Activated CD8-positive, alpha-beta memory T cell treated with anti-CD3 and anti-CD28 coated beads, Interleukin-2, amount 50 U/mL, for 24 hours (primary cell): ENCODE data around the gene DDA1.
"Not testable (repeated sequence)": the region's sequence is repeated elsewhere in the genome, so short reads cannot be mapped to it uniquely, and the experiment has no call there.

Source experiments
- DNase-seq: peaks from one replicate; pipeline ENCODE4 v3.0.0-alpha.2; 2020; ENCODE audit errors: extremely low read depth

Gene DDA1

GRCh38 chr19:17286752-17287151, 22.6 kb upstream of the DDA1 start:
- DNase-seq, result no peak

- no peak for DNase-seq
These were observed 19.9 kb upstream of the DDA1 start for GRCh38 chr19:17289489-17289888.

GRCh38 chr19:17292301-17293074, 16.9 kb upstream of the DDA1 start:
- DNase-seq, result peak; percentile 45

GRCh38 chr19:17293605-17294004, 15.8 kb upstream of the DDA1 start:
- no peak for DNase-seq

GRCh38 chr19:17294051-17294891, 15.1 kb upstream of the DDA1 start:
- no peak for DNase-seq

DNA sequence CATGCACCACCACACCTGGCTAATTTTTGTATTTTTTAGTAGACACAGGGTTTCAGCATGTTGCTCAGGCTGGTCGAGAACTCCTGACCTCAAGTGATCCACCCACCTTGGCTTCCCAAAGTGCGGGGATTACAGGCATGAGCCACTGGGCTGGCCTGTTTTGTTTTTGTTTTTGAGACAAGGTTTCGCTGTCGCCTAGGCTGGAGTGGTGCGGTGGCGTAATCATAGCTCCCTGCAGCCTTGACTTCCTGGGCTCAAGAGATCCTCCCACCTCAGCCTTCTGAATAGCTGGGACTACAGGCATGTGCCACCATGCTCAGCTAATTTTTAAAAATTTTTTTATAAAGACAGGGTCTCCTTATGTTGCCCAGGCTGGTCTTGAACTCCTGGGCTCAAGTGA, 13.8 kb upstream of the DDA1 start:
- not testable (repeated sequence) for DNase-seq

GRCh38 chr19:17296273-17296672, 13.1 kb upstream of the DDA1 start:
- DNase-seq, result no peak

DNA sequence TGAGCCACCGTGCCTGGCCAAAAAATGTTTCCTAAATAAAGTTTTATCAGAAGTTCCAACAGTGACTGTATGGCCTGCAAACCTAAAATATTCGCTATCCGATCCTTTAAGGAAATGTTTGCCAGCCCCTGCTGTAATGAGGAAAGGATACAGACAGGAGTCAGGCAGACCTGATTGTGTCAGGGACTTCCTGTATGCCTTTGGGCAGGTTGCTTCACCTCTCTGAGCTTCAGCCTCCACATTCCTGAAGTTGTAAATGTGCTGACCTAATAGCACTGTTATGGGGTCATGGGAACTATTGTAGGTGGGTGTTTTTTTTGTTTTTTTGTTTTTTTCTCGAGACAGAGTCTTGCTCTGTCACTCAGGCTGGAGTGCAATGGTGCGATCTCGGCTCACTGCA, 12.4 kb upstream of the DDA1 start:
- DNase-seq, result no peak

- no peak for DNase-seq
These were observed 8.3 kb upstream of the DDA1 start for GRCh38 chr19:17300992-17301619.

DNA sequence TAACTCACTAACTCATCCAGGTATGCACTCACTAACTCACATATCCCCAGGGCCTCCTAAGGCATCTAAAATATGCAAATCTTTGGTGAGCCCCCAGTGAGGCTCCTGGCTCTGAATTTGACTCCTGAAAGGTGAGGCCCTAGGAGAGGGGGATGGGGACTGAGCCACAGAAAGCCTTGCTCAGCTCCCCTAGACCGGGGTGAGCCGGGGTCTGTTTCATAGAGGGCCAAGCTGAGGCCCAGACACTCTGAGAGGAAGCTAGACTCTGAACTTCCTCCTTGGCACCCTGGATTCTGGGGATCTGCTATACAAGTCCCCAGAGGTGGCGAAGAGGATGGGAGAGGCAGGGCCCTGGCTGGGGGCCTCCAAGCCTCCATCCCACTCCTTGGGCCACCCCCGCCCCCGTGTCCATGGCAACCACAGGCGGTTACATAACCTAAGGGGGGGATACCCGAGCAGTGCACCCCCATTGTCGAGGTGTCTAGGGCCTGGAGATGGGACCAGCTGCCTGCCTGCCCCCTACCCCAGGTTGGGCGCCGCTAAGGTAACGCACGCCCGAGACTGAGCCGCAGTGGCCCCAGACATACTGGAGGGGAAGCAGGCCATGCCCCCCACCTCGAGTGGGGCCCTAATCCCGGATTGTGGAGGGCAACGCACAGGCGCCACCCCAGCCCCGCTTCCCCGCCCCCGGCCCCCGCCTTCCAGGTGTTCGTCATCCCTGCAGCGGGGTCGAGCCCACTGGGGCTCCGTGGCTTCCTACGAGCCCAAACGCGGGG, 6.8 kb upstream of the DDA1 start:
- no peak for DNase-seq

GRCh38 chr19:17303167-17303939, 6.0 kb upstream of the DDA1 start, which contains the start of gene ABHD8:
TSS of gene ABHD8 (minus strand) at chr19:17303425. CDS start at chr19:17301616, 1,809 bp downstream.
- peak; percentile 82 for DNase-seq

DNA sequence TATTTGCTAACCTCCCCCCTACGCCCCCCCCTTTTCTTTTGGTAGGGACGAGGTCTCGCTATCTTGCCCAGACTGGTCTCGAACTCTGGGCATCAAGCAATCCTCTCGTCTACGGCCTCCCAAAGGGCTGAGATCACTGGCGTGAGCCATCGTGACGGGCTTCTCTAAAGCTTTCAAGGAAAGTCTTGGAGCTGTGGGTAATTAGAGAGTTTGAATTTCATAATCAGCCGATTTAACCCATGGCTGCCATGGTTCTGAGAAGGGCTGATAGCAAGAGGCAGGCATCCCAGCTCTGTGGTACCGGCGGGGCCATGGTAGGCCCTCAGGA, 5.5 kb upstream of the DDA1 start:
- no peak for DNase-seq

- DNase-seq, result no peak
These were observed 4.8 kb upstream of the DDA1 start for GRCh38 chr19:17304386-17305215.

DNA sequence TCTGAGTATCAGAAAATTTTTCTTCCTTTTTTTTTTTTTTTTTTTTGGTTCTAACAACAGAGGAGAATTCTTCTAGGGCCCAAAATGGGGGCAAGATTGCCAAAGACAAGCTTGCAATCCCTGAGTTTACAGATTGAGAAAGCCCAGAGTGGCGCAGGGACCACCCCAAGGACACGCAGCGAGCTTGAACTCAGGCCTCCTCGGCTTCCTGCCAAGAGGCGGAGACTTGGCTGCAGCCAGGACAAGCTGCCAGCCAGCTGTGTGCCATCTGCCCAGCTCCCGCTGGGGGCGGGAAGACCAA, 4.2 kb upstream of the DDA1 start:
- DNase-seq, result no peak

DNA sequence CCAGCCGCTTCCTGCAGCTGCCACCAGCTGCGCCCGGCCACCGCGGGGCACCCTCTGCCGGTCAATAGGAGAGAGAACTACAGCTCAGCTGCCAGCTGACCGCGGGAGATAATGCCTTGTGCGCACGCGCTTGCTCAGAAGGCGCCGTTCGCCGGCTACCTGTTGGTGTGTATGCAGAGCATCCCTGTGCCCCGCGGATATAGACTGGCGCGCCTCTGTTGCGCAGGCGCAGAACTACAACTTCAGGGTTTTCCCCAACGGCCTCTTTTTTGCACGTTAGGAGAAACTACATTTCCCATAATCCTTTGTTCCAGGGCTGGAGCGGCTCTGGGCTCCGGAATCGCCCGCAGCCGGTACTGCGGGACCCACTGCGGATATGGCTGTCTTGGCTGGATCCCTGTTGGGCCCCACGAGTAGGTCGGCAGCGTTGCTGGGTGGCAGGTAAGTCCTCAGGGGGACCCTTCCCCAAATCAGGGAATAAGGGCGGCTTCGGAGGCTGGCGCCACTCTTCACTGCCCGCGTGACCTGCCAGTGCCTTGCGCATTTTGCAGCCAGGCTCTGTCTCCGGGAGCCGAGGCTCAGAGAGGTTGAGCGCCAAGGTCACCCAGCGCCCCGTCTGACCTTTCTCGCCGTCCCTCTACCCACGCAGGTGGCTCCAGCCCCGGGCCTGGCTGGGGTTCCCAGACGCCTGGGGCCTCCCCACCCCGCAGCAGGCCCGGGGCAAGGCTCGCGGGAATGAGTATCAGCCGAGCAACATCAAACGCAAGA, 3.7 kb upstream of the DDA1 start, which contains the start of gene MRPL34:
TSS of gene MRPL34 (plus strand) at position 356 of the 768 bp plus-strand sequence. CDS start at position 377, 21 bp downstream.
- DNase-seq, result peak; percentile 91

DNA sequence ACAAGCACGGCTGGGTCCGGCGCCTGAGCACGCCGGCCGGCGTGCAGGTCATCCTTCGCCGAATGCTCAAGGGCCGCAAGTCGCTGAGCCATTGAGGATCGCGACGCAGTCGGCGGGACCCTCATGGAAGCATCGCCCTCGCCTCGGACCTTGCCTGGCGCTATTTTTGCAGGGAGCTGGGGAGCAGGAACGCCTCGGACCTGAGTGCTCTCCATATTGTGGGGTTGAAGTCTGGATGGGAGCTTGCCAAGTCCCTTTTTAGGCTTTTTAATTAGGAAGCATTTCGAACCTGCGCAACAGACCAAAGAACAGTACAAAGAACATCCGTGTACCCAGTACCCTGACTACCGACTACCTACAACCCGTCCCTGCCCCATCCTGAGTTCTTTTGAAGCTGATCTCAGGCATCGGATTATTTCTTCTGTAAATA, 3.1 kb upstream of the DDA1 start:
- no peak for DNase-seq

DNA sequence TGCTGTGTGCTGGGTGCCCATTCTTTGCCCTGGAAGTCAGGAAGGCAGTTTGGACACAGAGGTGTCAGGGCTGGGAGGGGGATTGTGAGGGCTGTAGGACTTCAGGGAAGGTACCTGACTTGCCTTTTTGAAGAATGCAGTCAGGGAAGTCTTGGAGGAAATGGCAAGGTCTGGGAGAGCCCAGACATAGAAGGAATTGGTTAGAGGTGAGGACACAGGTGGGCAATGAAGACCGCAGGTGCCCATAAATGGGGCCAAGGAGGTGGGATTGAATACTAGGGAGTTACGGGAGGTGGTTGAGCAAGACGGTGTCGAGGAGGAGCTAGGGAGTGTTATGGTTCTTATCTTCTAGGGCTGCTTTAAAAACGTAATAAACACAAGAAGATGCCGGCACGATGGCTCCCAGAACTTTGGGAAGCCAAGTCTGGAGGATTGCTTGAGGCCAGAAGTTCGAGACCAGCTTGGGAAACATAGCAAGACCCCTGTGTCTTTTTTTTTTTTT, 1.4 kb upstream of the DDA1 start:
- no peak for DNase-seq

DNA sequence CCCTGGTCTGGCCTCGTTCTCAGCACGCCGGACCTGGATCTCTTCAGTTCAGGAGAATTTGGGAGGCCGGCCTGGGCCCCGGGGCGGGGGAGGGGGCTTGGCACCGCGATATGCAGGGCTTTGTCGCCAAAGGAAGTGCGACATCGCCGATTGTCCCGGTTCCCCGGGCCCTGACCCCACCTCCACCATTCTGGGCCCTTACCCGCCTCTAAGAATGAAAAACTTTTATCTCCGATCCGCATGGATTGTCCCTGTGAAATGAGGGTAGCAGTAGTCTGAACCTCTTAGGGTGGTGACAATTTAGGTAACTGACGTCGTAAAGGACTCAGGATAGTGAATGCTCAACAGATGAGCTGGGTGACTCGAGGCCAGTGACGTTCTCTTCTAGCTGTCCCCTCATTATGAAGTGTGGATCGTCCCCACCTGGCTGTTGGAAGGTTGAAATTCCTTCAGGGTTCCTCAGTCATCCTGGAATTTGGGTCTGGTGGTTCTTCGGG, 650 bp downstream of the DDA1 start:
- DNase-seq, result no peak
